GM19193 (cell line): Measurements from ENCODE around the gene TRIM46.

Experiments
- POLR2A ChIP-seq: IDR thresholded peaks from 4 replicates; pipeline ENCODE4 v1.6.1; 2011; ENCODE audit not compliant: insufficient read depth, insufficient read length; ENCODE audit errors: extremely low read depth

TRIM46 gene, protein sequence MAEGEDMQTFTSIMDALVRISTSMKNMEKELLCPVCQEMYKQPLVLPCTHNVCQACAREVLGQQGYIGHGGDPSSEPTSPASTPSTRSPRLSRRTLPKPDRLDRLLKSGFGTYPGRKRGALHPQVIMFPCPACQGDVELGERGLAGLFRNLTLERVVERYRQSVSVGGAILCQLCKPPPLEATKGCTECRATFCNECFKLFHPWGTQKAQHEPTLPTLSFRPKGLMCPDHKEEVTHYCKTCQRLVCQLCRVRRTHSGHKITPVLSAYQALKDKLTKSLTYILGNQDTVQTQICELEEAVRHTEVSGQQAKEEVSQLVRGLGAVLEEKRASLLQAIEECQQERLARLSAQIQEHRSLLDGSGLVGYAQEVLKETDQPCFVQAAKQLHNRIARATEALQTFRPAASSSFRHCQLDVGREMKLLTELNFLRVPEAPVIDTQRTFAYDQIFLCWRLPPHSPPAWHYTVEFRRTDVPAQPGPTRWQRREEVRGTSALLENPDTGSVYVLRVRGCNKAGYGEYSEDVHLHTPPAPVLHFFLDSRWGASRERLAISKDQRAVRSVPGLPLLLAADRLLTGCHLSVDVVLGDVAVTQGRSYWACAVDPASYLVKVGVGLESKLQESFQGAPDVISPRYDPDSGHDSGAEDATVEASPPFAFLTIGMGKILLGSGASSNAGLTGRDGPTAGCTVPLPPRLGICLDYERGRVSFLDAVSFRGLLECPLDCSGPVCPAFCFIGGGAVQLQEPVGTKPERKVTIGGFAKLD

DNA sequence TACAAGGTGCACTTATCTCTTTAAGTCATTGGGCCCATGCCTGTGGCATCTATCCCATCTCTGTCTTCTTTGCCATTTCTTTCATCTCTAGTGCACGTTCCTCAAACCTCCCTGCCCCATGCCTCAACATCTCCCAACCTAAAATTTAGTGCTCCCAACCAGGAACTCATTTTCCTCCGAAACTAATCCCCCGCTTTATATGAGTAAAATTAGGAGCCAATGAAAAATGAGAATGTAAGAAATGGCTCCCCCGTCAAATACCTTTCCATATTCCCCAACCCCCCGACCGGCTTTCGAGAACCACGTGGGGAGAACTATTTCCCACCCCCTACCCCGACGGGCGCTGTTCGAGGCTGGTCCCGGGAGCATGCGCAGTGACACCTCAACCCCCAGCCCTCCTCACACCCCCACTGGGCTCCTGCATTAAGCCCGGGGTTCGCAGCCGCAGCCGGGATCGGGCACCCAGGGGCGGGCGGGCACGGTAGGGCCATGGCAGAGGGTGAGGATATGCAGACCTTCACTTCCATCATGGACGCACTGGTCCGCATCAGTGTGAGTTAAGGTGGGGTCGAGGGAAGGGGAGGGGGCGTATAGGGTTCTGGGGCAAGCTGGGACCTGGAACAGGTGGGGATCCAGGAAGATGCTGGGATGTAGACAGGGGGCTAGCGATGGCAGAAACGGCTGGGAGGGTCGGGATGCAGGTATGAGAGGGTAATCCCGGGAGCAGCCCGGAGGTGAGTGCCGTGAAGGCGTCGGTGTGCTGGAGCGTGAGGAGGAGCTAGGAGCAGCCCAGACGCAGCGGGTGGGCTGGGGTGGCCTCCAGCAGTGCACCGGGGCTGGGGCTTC is at the start of gene TRIM46:
TRIM46 (plus strand) TSS at position 372 of the 846 bp plus-strand sequence; CDS start at position 490, 118 bp downstream.
- TF ChIP-seq POLR2A, result no peak

GRCh38 chr1:155124503-155125463 is 48.9 kb upstream of the TRIM46 start:
- no peak for TF ChIP-seq POLR2A

DNA sequence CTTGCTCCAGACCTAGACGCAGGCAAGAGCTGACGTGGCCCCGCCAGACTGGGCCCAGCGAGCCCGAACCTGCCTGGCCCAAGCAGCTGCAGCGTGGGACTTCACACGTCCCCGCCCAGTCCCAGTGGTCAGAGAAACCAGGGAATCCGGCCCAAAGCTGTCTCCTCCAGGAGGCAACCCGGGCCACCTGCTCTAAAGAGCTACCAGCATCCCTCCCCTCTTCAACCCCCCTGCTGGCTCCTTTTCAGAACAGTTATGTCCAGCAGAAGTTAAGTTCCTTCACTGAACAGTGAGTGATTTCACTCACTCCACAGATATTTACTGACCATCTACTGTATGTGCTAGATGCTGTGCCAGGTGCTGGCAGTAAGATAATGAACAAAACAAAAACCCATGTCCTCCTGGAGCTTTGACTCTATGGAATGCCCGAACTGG is 48.1 kb upstream of the TRIM46 start:
- TF ChIP-seq POLR2A, result no peak

DNA sequence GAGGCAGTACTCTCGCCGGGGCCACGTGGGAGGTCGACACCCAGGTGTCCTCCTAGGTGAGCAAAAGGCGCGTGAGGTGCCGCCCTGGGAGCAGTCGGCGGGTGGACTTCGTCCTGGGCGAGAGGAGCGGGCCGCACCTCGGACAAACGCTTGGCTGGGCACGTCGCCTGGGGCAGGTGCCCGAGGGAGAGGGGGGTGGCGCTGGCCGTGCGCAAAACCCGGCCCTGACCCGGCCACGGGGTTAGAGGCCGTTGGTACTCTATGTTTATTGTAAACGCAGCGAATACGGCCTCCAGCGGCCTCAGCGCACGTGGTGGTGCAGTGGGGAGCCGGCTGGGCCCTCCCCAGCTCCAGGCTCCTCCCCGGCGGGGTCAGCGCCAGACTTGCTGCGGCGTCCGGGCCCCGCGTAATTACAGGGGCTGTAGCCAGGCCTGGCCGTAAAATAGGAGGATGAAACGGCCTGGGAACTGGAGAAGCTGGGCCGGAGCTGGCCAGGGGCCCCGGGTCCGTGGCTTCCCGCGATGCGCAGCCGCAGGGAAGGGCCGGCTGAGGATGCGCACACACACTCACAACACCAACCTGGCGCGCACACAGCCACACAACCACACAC is 47.6 kb upstream of the TRIM46 start:
- no peak for TF ChIP-seq POLR2A

DNA sequence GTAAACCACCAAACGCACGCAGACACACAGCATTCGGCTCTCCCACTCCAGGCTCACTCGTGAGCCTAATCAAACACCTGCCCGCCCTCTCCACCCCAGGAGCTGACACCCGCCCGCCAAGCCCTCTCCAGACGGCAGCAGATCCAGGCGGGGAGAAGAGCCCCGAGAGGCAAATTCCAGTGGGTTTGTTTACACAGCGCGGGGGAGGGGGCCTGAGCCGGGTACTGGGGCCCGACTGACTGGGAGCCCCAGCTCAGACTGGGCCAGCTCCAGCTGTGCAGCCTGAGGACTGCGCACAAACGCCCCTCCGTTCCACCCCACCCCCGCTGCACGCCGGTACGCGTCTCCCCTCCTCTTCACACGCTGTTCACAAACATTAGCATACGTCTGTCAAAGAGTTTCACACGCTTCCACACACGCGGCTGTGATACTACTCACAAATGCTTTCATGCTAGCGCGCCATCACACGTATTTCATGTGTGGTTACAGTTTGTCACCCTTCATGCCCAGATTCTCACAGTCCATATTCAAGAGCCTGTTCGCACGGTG is 47.0 kb upstream of the TRIM46 start:
- TF ChIP-seq POLR2A, result no peak

DNA sequence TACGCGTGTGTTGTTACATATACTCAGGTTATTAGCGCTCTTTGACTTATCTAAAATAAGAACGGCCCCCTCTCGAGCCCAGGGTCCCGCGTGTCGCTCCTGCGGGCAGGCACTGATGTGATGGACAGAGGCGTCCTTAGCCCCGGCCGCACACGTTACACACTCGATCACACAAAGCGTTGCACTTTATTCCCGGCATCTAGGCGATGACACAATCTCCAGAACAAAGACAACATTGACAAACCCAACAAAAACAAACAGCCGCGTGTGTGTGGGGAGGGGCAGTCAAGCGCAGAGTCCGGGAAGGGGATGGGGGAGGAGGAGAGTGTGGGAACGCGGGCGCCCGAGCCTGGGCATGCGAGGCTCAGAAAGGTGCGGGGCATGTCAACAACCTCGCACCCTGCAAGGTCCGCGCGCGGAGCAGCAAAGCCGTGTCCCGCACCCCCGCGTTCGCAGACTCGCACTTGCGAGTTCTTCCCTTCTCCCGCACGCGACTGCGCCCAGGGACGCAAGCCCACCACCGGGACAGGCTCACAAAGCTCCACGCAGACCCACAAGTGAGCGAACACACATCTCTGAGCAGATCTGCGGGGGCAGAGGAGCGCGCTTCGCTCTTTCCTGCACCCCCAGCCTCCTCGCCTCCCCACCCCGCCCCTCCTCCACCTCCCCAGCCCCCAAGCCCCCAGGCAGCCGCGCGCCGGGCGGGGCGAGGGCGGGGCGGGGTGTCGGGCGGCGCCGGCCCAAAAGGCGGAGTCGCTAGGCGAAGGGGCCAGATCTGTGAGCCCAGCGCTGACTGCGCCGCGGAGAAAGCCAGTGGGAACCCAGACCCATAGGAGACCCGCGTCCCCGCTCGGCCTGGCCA is 46.3 kb upstream of the TRIM46 start, which contains the start of gene EFNA1:
EFNA1 (plus strand) TSS at position 772 of the 862 bp plus-strand sequence. CDS start 102 bp downstream, outside the sequence.
- no peak for TF ChIP-seq POLR2A

DNA sequence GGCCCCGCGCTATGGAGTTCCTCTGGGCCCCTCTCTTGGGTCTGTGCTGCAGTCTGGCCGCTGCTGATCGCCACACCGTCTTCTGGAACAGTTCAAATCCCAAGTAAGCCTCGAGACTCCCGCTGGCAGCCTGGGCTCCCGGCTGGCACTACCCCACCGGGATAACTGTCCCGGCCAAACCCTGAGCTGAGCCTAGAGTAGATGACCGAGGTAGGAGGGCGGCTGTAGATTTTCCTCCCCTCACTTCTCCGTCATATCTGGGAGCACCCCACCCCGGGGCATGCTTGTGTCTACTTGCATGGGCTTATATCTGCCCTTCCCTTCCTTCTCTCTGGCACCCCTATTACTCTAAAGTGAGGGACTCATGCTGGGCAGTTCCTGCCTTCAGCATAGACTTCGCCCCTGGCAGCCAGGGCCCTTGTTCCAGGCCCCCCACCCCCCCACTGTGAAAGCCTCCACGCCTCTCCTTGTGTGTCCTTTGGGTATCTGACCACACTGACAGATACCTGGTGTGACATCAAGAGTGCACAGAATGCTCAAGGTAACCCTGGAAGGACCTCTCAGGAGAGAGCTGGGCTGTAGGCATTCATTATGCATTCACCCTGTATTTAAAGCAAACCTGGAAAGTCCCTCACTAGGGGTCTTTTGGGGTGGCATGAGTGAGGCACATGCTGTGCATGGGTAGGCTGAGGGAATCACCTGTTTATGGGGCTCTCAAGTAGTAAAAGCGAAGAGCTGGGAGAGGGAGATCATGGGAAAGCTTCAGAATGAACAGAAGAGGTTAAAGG is 45.5 kb upstream of the TRIM46 start:
- no peak for TF ChIP-seq POLR2A

GRCh38 chr1:155128755-155129473 is 44.7 kb upstream of the TRIM46 start:
- no peak for TF ChIP-seq POLR2A

- TF ChIP-seq POLR2A, result no peak
Observed at GRCh38 chr1:155130272-155131006, 43.2 kb upstream of the TRIM46 start.

- no peak for TF ChIP-seq POLR2A
Observed at GRCh38 chr1:155131285-155131684, 42.4 kb upstream of the TRIM46 start.

GRCh38 chr1:155131856-155132255 is 41.8 kb upstream of the TRIM46 start:
- TF ChIP-seq POLR2A, result no peak
